Testis (tissue), 2 donors: ENCODE data around the gene RBBP6.
"Not testable (repeated sequence)": the region's sequence is repeated elsewhere in the genome, so short reads cannot be mapped to it uniquely, and the experiment has no call there.

Experiments
- POLR2A ChIP-seq: fragments of 450-650 bp; IDR thresholded peaks from one replicate; pipeline ENCODE4 v1.6.1; 2017; ENCODE audit warnings: antibody characterized with exemption, mild to moderate bottlenecking, moderate library complexity
- TF ChIP-seq, protein P1 (sequence below), 3 experiments: fragments of 450-650 bp in 2 of 3; fragments of 200-600 bp in 1 of 3; sonication (generic) in 1 of 3; IDR thresholded peaks; one replicate each; pipeline ENCODE4 v1.5.1; 2016 to 2019; ENCODE audit warnings: antibody characterized with exemption in 3 of 3, mild to moderate bottlenecking in 2 of 3, moderate library complexity in 1 of 3

DNA sequence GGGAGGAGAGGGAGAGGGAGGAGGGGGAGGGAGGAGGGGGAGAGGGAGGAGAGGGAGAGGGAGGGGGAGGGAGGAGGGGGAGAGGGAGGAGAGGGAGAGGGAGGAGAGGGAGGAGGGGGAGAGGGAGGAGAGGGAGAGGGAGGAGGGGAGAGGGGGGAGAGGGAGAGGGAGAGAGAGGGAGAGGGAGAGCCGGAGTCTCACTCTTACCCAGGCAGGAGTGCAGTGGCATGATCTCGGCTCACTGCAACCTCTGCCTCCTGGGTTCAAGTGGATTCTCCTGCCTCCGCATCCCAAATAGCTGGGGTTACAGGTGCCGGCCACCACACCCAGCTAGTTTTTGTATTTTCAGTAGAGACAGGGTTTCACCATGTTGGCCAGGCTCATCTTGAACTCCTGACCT is 36.4 kb downstream of the RBBP6 start:
- TF ChIP-seq, protein P1, sequence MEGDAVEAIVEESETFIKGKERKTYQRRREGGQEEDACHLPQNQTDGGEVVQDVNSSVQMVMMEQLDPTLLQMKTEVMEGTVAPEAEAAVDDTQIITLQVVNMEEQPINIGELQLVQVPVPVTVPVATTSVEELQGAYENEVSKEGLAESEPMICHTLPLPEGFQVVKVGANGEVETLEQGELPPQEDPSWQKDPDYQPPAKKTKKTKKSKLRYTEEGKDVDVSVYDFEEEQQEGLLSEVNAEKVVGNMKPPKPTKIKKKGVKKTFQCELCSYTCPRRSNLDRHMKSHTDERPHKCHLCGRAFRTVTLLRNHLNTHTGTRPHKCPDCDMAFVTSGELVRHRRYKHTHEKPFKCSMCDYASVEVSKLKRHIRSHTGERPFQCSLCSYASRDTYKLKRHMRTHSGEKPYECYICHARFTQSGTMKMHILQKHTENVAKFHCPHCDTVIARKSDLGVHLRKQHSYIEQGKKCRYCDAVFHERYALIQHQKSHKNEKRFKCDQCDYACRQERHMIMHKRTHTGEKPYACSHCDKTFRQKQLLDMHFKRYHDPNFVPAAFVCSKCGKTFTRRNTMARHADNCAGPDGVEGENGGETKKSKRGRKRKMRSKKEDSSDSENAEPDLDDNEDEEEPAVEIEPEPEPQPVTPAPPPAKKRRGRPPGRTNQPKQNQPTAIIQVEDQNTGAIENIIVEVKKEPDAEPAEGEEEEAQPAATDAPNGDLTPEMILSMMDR (IDR thresholded peaks at IDR 0.05), result not testable (repeated sequence)
- TF ChIP-seq POLR2A, result not testable (repeated sequence)
